A673 (cell line): ENCODE measurements around the gene ALG1. TPM values are rescaled to one million over a fixed set of nuclear protein-coding genes. Genes with fewer than 3 reads are reported as not detected.
"Not testable (repeated sequence)": the region's sequence is repeated elsewhere in the genome, so short reads cannot be mapped to it uniquely, and the experiment has no call there.

Experiments
- BruUV-seq: library from RNA; stranded (reverse); fragments of 400-500 nt; replicated peaks from 2 replicates; lab custom pipeline; 2021; lab: Mats Ljungman, UMichigan
- CTCF ChIA-PET: fragments of 300-600 bp; sonication (Branson Sonifier 250); formaldehyde crosslinking; loops from one replicate; lab custom pipeline; 2022; ENCODE audit warnings: antibody characterized with exemption; lab: Charles Lee
- POLR2A ChIA-PET: fragments of 300-600 bp; sonication (Branson Sonifier 250); formaldehyde crosslinking; loops from one replicate; lab custom pipeline; 2022; ENCODE audit warnings: antibody characterized with exemption; ENCODE audit not compliant: low non-redundant PET; lab: Charles Lee
- DNase-seq: peaks from one replicate; pipeline ENCODE4 v3.0.0-alpha.2; 2015; ENCODE audit warnings: low spot score
- H3K27ac ChIP-seq: fragments of 200-600 bp; sonication (generic); 2 replicates; pipeline ENCODE4 v1.5.1; 2016; ENCODE audit warnings: mixed run types, low read depth, mild to moderate bottlenecking, mixed read lengths, antibody characterized with exemption, low read length; ENCODE audit not compliant: poor library complexity, severe bottlenecking
- H3K27me3 ChIP-seq: fragments of 200-600 bp; sonication (generic); replicated peaks from 2 replicates; pipeline ENCODE4 v1.6.1; 2017; ENCODE audit warnings: mixed run types, low read depth, mild to moderate bottlenecking, mixed read lengths, antibody characterized with exemption, low read length; ENCODE audit not compliant: insufficient read depth, poor library complexity
- H3K36me3 ChIP-seq: fragments of 200-600 bp; sonication (generic); 2 replicates; pipeline ENCODE4 v1.6.1; 2016; ENCODE audit warnings: mixed run types, mild to moderate bottlenecking, mixed read lengths, antibody characterized with exemption, low read length; ENCODE audit not compliant: insufficient read depth, poor library complexity, severe bottlenecking
- H3K4me1 ChIP-seq: fragments of 200-600 bp; sonication (generic); 2 replicates; pipeline ENCODE4 v1.6.1; 2017; ENCODE audit warnings: mixed run types, mild to moderate bottlenecking, mixed read lengths, antibody characterized with exemption, low read length; ENCODE audit not compliant: insufficient read depth, poor library complexity, severe bottlenecking
- H3K4me3 ChIP-seq: fragments of 200-600 bp; sonication (generic); 2 replicates; pipeline ENCODE4 v1.5.1; 2016; ENCODE audit warnings: low read depth, mixed run types, mild to moderate bottlenecking, mixed read lengths, low read length; ENCODE audit not compliant: poor library complexity, severe bottlenecking
- H3K9me3 ChIP-seq: fragments of 200-600 bp; sonication (generic); 2 replicates; pipeline ENCODE4 v1.6.1; 2016; ENCODE audit warnings: mixed run types, low read depth, mild to moderate bottlenecking, mixed read lengths, antibody characterized with exemption, low read length; ENCODE audit not compliant: poor library complexity, severe bottlenecking
- intact Hi-C: fragments of 100-400 bp; cut with micrococcal nuclease; formaldehyde crosslinking; loops from one replicate; pipeline ENCODE4 v1.10.0; 2022; ENCODE audit not compliant: unreplicated experiment
- total RNA-seq: library from RNA; stranded (reverse); gene quantifications from 2 replicates; pipeline ENCODE4 v1.2.3, GENCODE V29; 2021

The ALG1 gene
- total RNA-seq, 1 experiment from 2014 or later = 29.8 TPM

DNA sequence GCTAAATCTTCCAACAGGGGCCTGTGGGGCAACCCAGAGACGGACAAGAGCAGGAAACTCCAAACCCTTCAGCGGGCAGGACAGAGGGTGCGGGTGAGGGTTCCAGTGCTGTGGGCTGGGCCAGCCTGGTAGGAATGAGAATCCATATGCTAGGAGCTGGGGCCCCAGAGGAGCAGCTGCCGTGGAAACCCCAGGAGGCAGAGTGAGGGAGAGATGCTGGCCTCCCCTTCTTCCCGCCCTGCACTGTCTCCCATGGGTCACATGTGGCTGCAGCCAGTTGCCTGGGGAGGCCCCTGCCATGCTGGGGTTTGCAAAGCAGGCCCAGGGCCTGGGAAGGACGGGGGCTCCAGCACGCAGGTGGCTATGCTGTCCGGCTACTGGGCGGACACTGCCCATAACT is 21.4 kb downstream of the ALG1 start:
- not testable (repeated sequence) for BruUV-seq
- intact Hi-C loops = loop anchor here (10.0 kb wide), 1 partner anchor 248 kb away; the partner anchor contains the start of genes GLYR1 and UBN1
- CTCF ChIA-PET = interaction anchor here (0.6 kb wide), 1 partner anchor 131 kb away, joined by 3 read pairs; no protein-coding TSS in a partner anchor

DNA sequence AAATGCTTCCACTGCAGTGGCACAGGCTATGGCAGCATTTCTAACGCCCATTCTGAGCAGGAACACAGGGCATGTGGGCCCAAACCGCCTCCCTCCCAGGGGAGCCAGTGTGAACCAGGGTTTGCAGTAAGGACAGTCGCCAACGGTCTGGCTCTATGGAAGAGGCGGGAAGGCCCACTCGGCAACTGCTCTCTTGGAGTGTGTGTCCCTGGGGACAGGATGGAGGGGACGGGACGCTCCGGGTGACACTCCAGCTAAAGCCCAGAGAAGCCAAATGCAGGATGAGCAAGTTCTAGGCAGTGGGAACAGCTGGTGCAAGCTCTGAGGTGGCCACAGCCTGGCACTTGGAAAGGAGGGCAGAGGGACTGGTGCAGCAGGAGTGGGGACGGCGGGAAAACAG is 22.1 kb downstream of the ALG1 start:
- POLR2A ChIA-PET, BruUV-seq, H3K36me3 ChIP-seq, H3K4me1 ChIP-seq, H3K27ac ChIP-seq, DNase-seq, CTCF ChIA-PET, H3K4me3 ChIP-seq, H3K27me3 ChIP-seq, H3K9me3 ChIP-seq: not testable (repeated sequence)
- intact Hi-C loops = loop anchor here (10.0 kb wide), 1 partner anchor 249 kb away; the partner anchor contains the start of genes GLYR1 and UBN1

More for the DNA sequence above, 21.4 kb downstream of the ALG1 start:
- H3K27me3 ChIP-seq, H3K9me3 ChIP-seq, POLR2A ChIA-PET, H3K27ac ChIP-seq, H3K4me1 ChIP-seq, DNase-seq, H3K4me3 ChIP-seq, H3K36me3 ChIP-seq: not testable (repeated sequence)

DNA sequence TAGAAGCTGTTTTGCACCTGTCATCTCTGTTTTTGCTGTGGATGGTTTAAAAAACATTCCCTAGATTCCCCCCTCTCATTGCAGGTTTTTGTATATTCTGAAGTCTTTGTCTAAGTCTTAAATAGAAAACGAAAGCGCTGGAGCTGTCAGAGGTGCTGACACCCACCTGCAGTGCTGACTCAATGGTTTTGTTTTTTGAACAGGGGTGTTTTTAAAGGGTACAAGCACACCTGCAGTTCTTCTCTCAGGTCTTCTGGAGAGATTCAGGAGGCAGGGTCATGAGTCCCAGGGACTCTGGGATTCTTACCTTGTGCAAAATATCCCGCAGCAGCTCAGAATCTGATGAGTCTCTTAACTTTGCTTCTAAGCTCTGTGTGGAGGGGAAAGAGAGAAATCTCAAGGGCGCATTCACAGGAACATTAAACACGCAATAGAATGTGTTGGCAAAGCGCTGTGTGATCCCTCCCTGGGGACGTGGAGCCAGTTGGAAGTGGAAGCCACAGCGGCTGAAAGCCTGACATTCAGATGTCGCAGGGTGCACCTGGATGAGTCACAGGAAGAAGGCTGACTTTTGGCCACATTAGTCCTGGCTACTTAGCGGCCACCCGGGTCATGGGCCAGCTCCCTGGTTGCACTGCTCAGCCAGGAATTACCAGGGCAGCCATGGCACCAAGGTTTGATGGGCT is 23.6 kb downstream of the ALG1 start:
- CTCF ChIA-PET, H3K4me1 ChIP-seq, H3K4me3 ChIP-seq, H3K27me3 ChIP-seq, DNase-seq, H3K9me3 ChIP-seq, POLR2A ChIA-PET, BruUV-seq, H3K36me3 ChIP-seq, H3K27ac ChIP-seq: not testable (repeated sequence)
- intact Hi-C loops = loop anchor here (10.0 kb wide), 1 partner anchor 250 kb away; the partner anchor contains the start of genes GLYR1 and UBN1

DNA sequence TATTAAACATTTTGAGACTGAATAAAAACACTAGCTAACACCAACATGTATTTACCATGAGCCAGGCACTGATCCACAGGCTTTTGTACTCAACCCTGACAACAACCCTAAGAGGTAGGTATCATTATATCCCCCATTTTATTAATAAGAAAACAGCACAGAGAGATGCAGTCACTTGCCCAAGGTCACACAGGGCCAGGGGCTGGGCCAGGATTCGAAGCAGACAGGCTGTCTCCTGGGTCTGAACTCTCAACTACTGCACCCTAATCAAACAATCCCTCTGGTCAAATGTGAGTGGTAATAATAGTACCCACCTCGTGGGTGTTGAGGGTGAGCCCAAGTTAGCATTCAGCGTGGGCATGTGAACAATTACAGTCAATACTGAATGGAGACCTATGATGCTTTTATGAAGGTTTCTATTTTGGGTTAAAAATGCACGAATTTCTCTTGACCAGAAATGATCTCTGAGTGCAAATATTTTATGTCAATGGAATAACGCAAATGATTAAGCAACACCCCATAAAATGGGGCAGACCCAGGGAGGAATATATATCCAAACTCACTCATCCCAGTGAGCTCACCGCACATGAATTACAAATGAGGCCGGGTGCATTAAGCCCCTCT is 24.9 kb downstream of the ALG1 start:
- H3K9me3 ChIP-seq, H3K36me3 ChIP-seq, H3K27ac ChIP-seq, H3K27me3 ChIP-seq, POLR2A ChIA-PET, DNase-seq, H3K4me1 ChIP-seq, CTCF ChIA-PET: not testable (repeated sequence)
- BruUV-seq = TSS peak; percentile 55
- peak overlapping the region; percentile 60 for H3K4me3 ChIP-seq
- intact Hi-C loops = loop anchor here (10.0 kb wide), 1 partner anchor 252 kb away; the partner anchor contains the start of genes GLYR1 and UBN1

DNA sequence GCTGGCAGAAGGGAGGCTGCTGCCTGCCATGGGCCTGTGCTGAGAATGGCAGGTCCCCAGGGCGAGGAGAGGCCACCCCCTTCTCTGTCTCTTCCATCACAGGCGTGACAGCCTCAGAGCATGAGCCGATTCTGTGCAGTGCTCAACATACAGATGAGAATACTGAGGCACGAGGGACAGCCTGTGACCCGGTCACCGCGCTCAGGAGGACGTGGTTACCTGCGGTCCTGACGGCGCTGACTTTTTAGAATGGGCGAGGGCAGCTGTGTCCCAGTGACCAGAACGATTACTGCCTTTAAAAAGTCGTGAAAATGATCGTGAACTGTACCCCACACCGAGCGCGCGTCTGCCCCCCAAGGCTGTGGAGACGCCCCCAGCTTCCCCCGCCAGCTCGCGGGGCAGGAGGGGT is 25.4 kb downstream of the ALG1 start:
- peak overlapping the region; percentile 77 for H3K27ac ChIP-seq
- H3K36me3 ChIP-seq, H3K9me3 ChIP-seq, H3K4me1 ChIP-seq, BruUV-seq, CTCF ChIA-PET, POLR2A ChIA-PET, H3K27me3 ChIP-seq: not testable (repeated sequence)
- H3K4me3 ChIP-seq = peak overlapping the region; percentile 60
- intact Hi-C loops = loop anchor here (10.0 kb wide), 1 partner anchor 252 kb away; the partner anchor contains the start of genes GLYR1 and UBN1
- DNase-seq = peak; percentile 63

DNA sequence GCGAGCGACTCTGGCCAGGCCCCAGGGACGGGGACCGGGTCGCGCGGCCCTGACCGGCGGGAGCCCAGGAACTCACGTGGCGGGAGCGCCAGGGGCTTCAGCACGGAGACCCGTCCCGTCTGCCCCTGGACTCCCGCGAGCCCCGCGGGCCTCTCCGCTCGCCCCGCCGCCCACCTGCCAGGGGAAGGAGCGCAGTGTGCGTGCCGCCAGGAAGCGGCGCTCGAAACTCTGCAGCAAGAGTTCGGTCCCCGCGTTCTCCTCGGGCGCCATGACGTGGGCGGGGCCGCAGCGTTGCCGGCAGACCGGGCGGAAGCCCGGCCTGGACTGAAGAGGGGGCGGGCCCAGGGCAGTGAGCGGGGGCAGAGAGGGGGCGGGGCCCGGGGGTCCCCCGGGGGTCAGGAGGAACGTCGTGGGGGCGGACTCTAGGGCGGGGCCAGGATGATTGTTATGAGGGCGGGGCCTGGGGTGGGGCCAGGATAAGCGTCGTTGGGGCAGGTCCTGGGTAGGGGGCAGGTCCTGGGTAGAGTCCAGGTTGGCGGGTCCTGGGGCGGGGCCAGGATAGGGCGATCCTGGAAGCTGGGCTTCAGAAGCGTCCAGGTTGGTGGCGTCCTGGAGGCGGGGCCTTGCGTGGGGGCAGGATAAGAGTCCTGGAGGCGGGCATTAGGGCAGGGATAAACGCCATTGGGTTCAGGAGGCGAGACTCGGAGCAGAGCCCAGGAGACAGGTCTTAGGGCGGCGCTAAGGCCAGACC is 26.0 kb downstream of the ALG1 start, which contains the start of gene EEF2KMT:
EEF2KMT (minus strand) TSS at position 326 of the 751 bp plus-strand sequence; CDS start at position 270, 56 bp downstream.
- BruUV-seq, H3K9me3 ChIP-seq, H3K36me3 ChIP-seq, H3K4me1 ChIP-seq, CTCF ChIA-PET, POLR2A ChIA-PET, H3K27me3 ChIP-seq: not testable (repeated sequence)
- Histone ChIP-seq H3K27ac (peak within 1 kb of the TSS; percentile 77), H3K4me3 (peak within 1 kb of the TSS; percentile 60)
- peak; percentile 98 for DNase-seq
- intact Hi-C loops = loop anchor here (10.0 kb wide), 1 partner anchor 253 kb away; the partner anchor contains the start of genes GLYR1 and UBN1
